Esophagus muscularis mucosa (tissue), 3 donors: ENCODE results near the gene ATP5F1E.

Source experiments
- CTCF ChIP-seq, 3 experiments: fragments of 200-600 bp in 2 of 3; fragments of 450-650 bp in 1 of 3; sonication (generic) in 2 of 3; IDR thresholded peaks; one replicate each; pipeline ENCODE4 v1.5.1; 2017 to 2019; ENCODE audit warnings: antibody characterized with exemption in 3 of 3, mild to moderate bottlenecking in 2 of 3, moderate library complexity in 1 of 3
- POLR2AphosphoS5 ChIP-seq, 2 donors: sonication (generic); formaldehyde crosslinking; IDR thresholded peaks; one replicate each; pipeline ENCODE4 v1.6.1; 2017; ENCODE audit warnings: antibody characterized with exemption in 2 of 2

DNA sequence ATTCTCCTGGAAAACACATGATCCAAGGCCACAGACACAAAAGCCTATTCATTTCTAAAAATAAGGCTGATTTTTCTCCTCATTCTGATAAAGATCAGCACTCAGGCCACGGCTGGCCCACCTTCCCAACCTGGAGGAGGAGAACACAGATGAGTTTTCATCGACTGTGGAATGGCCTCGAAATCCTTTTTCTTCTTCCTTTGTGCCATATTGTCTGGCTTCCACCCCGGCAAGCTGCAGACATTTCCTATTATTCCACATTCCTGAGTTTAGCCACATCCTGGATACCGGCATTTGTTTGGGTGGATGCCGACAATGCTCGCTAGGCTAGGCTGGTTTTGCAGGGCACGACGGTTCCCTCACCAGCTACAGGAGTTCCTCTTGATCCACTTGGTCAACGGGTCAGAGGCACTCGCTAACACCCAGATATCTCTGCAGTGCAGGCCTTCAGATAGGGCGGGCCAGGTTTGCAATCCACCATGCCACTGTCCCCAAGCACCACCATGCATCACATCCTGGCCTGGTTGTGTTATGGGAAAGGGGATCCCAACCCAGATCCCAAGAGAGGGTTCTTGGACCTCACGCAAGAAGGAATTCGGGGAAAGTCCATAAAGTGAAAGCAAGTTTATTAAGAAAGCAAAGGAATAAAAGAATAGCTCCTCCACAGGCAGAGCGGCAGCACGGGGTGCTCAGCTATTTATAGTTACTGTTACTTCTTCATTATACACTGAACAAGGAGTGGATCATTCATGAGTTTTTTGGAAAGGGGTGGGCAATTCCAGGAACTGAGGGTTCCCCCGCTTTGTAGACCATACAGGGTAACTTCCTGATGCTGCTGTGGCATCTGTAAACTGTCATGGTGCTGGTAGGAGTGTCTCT lies 20.9 kb downstream of the ATP5F1E start:
- TF ChIP-seq CTCF (IDR thresholded peaks at IDR 0.05) (no peak), POLR2AphosphoS5 (IDR thresholded peaks at IDR 0.05) (no peak)
